NCI-H2081 (cell line): Measurements from ENCODE around the gene CPSF7.
"Not testable (repeated sequence)": the region's sequence is repeated elsewhere in the genome, so short reads cannot be mapped to it uniquely, and the experiment has no call there.

Source experiments
- DNase-seq, 2 experiments: peaks; one replicate each; lab custom pipeline; 2025; lab: John Stamatoyannopoulos, UW

CPSF7 gene

GRCh38 chr11:61384271-61385242 is 45.2 kb downstream of the CPSF7 start:
- peak; percentile 20 to 69 for DNase-seq

- not testable (repeated sequence) for DNase-seq
Measured at GRCh38 chr11:61383859-61384258, 45.9 kb downstream of the CPSF7 start.

GRCh38 chr11:61380884-61381283 is 48.9 kb downstream of the CPSF7 start:
- DNase-seq = no peak

GRCh38 chr11:61378713-61379313 is 51.0 kb downstream of the CPSF7 start:
- DNase-seq = no peak

- no peak for DNase-seq
Measured at GRCh38 chr11:61377461-61378160, 52.2 kb downstream of the CPSF7 start.

- DNase-seq = no peak
Measured at GRCh38 chr11:61375761-61376108, 54.0 kb downstream of the CPSF7 start.

- DNase-seq = no peak
Measured at GRCh38 chr11:61372659-61373420, 56.9 kb downstream of the CPSF7 start.

GRCh38 chr11:61370349-61371005 is 59.3 kb downstream of the CPSF7 start:
- DNase-seq = no peak

- no peak for DNase-seq
Measured at GRCh38 chr11:61369372-61370348, 60.1 kb downstream of the CPSF7 start.

- no peak for DNase-seq
Measured at GRCh38 chr11:61368646-61369045, 61.1 kb downstream of the CPSF7 start.

- no peak for DNase-seq
Measured at GRCh38 chr11:61367406-61367805, 62.4 kb downstream of the CPSF7 start.

GRCh38 chr11:61364012-61364675 is 65.6 kb downstream of the CPSF7 start:
- no peak for DNase-seq

GRCh38 chr11:61362542-61362875 is 67.3 kb downstream of the CPSF7 start:
- DNase-seq = peak in 1 of 2 experiments; percentile 60

- DNase-seq = peak; percentile 91 to 94
Measured at GRCh38 chr11:61361741-61362541, 67.8 kb downstream of the CPSF7 start, which contains the start of the genes CYB561A3 and TMEM138. Gene CYB561A3 (minus strand): TSS chr11:61361882. CDS start chr11:61356713, 5,169 bp downstream. Gene TMEM138 (plus strand): TSS chr11:61362374. CDS start chr11:61364391, 2,017 bp downstream.

- no peak for DNase-seq
Measured at GRCh38 chr11:61361237-61361740, 68.5 kb downstream of the CPSF7 start.

GRCh38 chr11:61359516-61359915 is 70.3 kb downstream of the CPSF7 start:
- no peak for DNase-seq

GRCh38 chr11:61358566-61358965 is 71.2 kb downstream of the CPSF7 start:
- DNase-seq = no peak

- no peak for DNase-seq
Measured at GRCh38 chr11:61357894-61358239, 71.9 kb downstream of the CPSF7 start.
